Muscle of arm (tissue), 14 donors: ENCODE results near the gene C1QTNF7. TPM values are rescaled to one million over a fixed set of nuclear protein-coding genes. Genes with fewer than 3 reads are reported as not detected.

Experiments
- DNase-seq: peaks from one replicate; pipeline ENCODE4 v3.0.0-alpha.2; 2013
- long read RNA-seq, 11 donors: transcript quantifications; one replicate each; lab custom pipeline, GENCODE V29; 2026
- polyA plus RNA-seq, 12 donors: library from polyadenylated mRNA; unstranded; fragments of 120-200 nt; gene quantifications; one replicate each; pipeline ENCODE4 v1.2.1, GENCODE V29; 2013; ENCODE audit not compliant: insufficient read length in 12 of 12

Gene C1QTNF7, protein sequence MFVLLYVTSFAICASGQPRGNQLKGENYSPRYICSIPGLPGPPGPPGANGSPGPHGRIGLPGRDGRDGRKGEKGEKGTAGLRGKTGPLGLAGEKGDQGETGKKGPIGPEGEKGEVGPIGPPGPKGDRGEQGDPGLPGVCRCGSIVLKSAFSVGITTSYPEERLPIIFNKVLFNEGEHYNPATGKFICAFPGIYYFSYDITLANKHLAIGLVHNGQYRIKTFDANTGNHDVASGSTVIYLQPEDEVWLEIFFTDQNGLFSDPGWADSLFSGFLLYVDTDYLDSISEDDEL
- polyA plus RNA-seq, result 10 to 100 TPM in 1 of 12 donors, 1 to 10 TPM in 10, not detected in 1; 1.9 to 13.6 (median 2.8) TPM
- long read RNA-seq, donor 1, full-length matches to known transcripts, result 7 of 7 reads
- long read RNA-seq, donor 1, partial matches to known transcripts, result 0 of 7 reads
- long read RNA-seq, donor 1, other reads (novel, unspliced or antisense), result 0 of 7 reads
- long read RNA-seq, donor 2, result 0 reads
- long read RNA-seq, donor 3, result 0 reads
- long read RNA-seq, donor 4, result 0 reads
- long read RNA-seq, donor 5, full-length matches to known transcripts, result 3 of 3 reads
- long read RNA-seq, donor 5, partial matches to known transcripts, result 0 of 3 reads
- long read RNA-seq, donor 5, other reads (novel, unspliced or antisense), result 0 of 3 reads
- long read RNA-seq, donor 6, partial matches to known transcripts, result 0 of 1 reads
- long read RNA-seq, donor 6, other reads (novel, unspliced or antisense), result 0 of 1 reads
- long read RNA-seq, donor 7, full-length matches to known transcripts, result 1 of 1 reads
- long read RNA-seq, donor 7, partial matches to known transcripts, result 0 of 1 reads
- long read RNA-seq, donor 7, other reads (novel, unspliced or antisense), result 0 of 1 reads
- long read RNA-seq, donor 8, result 0 reads
- long read RNA-seq, donor 9, result 0 reads
- long read RNA-seq, donor 10, full-length matches to known transcripts, result 2 of 2 reads
- long read RNA-seq, donor 10, partial matches to known transcripts, result 0 of 2 reads
- long read RNA-seq, donor 10, other reads (novel, unspliced or antisense), result 0 of 2 reads
- long read RNA-seq, donor 11, partial matches to known transcripts, result 0 of 1 reads
- long read RNA-seq, donor 11, other reads (novel, unspliced or antisense), result 0 of 1 reads

DNA sequence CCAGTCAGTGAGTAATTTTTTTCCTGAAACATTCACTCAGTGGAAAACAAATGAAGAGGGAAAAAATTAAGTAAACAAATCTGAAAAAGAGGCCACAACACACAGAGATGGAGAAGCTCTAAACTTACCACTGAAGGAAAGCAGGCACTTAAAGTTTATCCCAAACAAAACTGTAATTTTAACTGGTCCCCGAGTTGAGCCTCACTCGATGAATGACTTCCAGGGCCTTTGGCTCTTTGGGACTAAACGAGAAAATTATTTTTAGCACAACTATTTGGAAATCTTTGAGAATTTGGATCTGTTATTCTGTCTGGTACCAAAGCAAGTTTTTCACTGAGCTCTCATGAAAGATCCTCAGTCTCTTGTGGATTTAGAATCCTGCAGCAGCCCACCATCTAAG is at the start of gene C1QTNF7:
Gene C1QTNF7, plus strand, starts transcription at position 333 of the 400 bp plus-strand sequence. CDS start 7,711 bp downstream, outside the sequence.
- peak; percentile 52 for DNase-seq

DNA sequence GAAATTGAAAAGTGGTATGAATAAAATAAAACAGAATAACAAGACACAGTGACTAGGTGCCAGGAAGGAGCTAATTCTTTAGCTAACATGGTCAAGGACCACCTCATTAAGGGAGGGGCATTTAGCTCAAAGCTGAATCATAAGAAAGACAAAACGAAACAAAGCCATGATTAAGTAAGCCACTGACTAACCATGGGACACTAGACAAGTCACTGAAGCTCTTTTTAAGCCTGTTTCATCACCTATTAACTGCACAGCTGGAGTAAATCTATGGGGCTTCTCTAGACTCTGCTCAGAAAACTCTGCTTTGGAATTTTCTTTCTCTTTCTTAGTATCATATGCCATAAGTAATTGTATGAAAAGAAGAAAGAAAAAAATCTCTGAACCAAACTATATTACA is 49.8 kb upstream of the C1QTNF7 start:
- DNase-seq, result no peak

DNA sequence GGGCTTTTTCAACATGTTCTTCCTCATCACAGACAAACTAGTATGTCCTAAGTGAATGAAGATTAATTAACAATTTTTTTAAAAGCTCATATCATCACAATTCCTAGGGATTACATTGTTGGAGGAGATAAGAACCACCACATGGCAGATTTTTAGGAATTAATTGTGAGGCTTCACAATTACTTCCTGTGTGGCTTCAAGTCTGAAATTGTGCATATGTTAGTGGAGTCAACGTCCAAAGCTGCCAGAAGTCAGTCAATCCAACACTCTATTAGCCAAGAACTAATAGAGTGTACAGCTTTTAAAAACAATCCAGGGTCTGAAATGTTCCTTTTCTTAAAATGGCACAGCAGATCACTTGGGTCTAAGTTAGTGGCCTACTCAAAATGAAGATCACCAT is 49.3 kb upstream of the C1QTNF7 start:
- DNase-seq, result no peak

DNA sequence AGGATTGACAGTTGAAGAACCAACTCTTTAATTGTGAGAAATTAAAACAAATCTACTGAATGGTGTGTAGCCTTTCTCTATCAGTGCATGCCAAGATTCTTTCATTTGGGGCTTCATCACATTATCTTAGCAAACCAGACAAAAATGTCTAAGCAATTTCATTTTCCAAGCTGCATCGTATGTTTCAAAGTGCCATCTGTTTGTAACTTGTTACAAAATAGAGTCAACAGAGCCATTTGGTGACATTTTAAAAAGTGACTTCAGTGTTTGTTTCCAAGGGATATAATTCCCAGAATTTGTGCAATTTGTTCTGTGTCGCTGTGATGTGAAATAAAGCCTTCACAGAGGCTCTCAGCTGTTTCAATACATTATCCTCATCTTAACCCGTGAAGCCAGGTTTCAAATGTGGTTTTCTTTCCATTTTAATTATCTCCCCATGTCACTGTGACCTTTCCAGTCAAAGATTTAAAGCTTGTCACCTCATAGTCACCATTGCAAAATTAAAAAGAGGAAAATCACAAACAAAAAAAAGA is 46.0 kb upstream of the C1QTNF7 start:
- DNase-seq, result no peak

DNA sequence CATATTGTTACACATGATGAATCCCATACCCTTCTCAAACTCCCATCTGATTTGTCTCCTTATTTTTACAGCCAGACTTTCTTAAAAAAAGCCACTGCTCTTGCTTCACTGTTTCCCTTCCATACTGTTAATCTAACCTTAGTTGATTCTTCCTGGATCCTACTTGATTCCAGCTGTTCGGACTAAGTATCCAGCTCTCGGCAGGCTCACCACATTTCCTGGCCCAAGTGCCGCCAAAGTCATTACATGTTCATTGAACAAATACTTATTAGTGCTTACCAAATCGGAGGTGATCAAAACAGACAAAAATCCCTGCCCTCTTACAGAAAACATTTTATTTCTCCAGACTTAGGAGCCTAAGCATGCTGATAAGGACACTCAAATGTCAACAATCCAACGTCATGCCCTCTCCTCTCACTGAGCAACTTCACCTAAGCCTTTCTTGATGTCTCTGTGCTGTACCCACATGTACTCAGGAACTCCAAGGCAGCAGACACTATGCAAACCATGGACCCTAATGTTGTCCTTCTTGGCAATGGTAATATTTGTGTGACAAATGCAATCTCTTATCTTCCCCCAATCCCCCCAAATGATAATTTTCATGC is 45.1 kb upstream of the C1QTNF7 start:
- no peak for DNase-seq

DNA sequence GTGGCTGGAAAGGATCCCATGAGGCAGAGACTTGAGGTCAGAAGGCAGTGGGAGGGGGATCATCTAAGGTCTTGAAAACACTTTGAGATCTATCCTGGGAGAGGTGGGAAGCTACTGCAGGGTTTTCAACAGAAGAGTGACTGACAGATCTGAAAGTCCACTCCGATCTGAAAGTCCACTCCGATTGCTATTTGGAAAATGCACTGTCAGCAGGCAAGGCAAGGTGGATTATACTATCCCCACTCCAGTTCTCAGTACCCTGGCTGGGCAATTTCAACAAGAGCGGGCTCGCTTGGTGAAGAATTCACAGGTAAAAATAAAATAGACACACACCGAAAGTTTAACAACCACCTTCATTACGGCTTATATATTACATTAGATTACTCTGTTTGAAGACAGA is 42.3 kb upstream of the C1QTNF7 start:
- no peak for DNase-seq

DNA sequence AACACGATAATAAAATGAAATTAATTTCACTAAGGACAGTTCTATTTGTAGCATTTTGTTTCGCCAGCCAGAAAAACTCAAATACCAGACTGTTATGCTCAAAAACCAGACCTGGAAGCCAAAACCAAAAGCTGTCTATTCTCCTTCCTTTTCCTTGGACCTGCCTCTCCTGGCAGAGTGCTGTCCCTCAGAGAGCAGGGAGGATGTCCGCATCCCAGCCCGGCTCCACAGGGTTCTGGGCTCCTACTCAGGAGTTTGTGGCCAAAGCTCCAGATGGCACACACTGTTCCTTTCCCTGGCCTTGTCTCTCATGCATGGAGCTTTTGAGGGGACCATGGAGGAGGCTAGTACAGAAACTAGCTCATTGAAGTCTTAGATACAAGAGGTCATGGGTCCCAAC is 41.9 kb upstream of the C1QTNF7 start:
- no peak for DNase-seq

DNA sequence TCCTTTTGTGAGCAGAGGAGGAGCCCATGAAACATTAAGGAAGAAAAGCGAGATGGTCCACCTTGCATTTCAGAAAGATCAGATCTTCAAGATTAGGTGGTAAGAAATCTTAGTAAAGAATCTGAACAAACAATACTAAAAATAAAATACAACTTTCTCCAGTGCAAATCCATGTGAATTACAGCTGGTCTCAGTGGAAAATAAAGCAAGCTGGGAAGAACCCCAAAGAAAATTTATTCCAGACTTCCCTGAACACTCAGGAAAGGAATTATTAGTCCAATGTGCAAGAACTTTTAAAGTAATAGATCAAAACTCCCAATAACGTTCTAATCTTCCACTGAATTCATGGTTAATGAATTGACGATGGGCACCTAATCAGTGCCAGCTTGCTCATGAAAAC is 37.3 kb upstream of the C1QTNF7 start:
- no peak for DNase-seq

DNA sequence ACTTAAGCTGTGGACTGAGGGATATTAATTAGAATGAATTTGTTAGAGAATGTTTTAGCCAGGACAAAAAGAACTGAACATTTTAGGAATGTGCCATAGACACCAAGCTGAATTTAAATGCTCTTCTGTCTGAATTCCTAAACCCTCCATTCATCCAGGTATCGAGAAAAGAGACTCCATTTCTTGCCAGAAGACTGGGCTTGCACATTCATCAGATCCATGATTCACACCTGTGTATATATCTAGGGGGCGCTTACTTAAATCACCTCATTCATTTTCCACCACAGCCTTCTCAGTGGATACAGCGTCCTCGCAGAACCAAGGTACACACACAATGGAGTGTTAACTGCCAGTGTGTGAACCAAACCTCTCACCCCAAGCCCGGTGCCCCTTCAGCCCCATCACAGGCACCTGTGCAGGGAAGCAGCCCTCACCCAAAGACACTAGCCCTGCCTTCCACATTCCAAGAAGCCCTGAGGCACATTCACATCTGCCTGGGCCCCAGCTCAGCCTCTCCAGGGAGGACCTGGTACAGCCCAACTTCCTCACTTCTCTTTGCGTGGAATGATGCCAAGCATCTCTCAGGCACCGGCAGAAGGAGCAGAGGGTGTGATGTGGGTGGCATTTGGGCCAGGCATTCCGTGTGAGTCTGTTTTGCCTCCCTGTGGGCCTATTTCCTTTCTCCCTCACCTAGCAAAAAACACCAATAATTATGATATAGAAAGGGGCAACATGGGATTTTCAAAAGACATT is 35.6 kb upstream of the C1QTNF7 start:
- DNase-seq, result no peak

DNA sequence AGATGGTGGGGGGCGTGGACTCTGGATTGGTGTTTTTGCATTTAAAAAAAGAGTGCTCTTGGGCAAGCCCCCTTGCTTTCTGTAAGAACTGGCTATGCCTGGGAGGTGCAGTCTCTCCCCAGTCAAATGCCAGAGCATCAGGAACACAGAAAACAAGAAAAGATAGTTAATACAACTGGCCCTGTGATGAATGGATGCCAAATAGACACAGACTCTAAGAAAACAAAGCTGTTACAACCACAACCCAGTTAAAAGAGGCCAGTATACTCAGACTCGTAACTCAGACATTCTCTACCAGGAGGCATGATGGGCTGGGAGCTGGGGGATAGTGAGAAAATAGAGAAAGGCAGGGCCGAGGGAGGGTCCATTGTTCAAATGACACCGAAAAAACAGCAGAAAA is 32.5 kb upstream of the C1QTNF7 start:
- DNase-seq, result no peak

DNA sequence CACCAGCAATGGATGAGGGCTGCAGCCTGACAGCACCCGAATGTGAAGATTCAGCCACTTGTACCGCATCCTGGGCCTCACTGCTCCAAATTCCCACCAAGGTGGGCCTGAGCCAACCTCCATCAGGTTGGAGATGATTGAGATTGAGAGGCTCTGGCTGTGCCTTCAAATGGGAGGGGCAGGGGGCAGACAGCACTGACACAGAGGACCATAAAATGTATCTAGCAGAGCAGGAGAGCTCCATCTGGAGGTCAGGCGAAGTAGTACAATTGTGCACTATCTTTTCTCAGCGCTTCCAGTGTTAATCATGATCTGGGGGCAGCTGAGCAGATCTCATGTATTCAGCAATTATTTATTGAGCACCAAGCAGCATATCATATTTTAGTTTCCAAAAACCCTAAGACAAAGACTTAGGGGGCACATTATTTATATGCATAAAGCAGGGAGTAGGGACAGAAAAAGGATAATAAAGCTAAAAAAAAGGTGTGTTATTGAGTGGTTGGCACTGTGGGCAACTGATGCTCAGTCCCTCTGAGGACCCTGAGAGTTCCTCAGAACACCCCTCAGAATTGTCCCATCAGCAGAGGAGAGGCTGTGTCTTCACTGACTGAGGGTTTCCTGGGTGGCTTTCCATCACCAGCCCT is 31.6 kb upstream of the C1QTNF7 start:
- no peak for DNase-seq

DNA sequence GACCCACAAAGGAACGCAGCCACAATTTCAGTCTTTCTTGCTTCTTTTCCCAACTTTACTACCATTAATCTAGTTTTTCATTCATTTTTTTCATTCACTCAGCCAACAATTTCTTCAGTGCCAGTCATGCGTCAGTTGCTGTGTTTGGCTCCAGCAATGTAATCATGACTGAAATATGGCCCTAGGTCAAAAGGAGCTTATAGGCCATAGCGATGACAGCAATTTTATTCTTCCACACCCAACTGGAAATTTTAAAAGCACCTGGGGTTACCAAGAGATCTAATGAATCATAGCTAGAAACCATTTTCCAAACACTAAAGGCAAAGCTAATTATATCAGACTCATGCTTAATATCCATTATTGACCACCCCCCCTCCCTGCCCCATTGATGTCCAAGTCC is 29.8 kb upstream of the C1QTNF7 start:
- no peak for DNase-seq

DNA sequence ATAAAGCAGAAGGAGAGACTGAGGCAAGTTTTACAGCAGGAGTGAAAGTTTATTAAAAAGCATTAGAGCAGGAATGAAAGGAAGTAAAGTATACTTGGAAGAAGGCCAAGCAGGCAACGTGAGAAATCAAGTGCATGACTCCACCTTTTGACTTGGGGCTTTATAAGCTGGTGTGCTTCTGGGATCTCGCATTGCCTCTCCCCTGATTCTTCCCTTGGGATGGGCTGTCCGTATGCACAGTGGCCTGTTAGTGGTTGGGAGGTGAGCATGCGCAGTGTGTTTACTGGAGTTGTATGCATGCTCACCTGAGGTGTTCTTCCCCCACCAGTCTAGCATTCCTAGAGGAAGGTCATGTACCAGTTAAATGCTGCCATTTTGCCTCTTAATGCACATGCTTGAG is 29.1 kb upstream of the C1QTNF7 start:
- DNase-seq, result no peak

DNA sequence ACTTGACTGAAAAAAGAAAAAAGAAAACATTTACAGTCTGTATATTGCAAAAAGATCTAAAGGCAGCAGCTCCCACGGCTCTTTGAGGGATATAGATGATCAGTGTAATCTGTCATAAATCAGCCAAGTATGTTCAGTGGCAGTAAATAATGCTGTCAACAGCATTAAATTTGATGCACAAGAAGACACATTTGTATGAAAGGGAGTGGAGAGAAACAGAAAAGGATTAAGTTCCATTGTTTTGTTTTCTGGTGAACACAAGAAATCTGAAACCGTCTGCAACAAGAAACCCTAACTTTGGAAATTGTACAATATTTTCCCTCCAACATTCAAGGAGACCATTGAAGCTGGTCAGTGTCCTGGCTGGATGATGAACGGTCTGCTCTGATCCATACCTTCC is 27.6 kb upstream of the C1QTNF7 start:
- no peak for DNase-seq

DNA sequence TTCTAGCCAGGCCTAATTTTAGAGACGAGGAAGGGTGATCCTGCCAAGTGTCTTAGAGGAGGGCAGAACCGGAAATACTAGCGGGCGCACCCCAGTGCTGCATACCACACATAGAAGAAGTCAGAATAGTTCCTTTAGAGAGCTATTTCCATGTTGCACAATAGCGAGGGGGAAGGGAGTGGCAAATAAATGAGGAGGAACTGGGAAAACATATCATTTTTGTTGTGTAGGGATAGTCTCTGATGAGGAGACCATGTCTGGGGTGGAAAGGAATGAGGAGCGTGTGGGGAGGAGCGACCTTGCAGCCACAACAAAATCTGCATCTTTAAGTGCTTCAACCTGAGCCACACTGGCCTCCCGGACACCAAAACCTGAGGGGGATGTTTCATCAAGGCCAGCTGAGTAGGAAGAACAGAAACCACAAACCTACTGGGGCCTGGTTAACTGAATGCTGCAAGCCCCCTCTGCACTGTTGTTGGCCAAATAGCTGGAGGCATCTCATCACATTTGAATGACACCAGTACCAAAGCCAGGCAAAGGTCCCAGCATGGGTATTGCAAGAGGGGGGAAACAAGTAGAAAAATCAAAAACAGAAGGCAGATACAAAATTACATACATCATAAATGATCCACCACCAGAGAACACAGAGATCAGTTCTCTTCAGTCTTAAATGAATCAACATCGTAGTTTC is 26.7 kb upstream of the C1QTNF7 start:
- DNase-seq, result no peak

DNA sequence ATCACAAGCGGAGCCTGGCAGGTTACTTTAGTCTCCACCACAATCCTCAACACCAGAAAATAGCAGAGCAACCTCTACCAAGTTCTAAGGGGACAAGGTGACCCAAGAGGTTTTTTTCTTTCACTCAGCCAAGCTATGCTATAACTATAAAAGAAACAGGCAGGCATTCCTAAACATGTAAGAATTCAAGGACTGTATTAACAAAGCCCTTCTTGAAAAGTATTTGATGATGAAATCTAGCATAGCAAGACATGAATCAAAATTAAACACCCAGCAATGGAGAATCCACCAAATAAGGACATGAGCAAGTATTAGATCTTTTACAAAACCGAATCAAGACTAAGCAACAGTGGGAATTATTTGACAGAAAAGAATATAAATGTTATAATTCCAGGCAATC is 25.7 kb upstream of the C1QTNF7 start:
- no peak for DNase-seq

DNA sequence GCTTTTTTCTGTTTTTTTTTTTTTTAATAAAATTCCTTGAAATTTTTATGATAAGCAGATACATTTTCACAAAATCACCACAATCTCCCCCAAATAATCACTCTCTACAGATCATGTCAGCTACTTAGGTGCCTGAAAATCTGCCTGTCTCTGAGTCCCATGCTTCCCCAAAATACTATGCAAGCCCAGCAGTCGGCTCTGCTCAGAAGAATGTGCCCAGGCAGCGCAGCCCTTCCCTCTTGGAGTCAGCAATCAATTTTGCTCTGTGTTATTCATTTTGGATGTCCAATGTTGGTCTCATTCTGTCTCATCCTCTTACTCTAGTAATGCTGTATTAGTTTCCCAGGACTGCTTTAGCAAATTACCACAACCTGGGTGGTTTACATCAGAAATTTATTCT is 24.9 kb upstream of the C1QTNF7 start:
- no peak for DNase-seq

DNA sequence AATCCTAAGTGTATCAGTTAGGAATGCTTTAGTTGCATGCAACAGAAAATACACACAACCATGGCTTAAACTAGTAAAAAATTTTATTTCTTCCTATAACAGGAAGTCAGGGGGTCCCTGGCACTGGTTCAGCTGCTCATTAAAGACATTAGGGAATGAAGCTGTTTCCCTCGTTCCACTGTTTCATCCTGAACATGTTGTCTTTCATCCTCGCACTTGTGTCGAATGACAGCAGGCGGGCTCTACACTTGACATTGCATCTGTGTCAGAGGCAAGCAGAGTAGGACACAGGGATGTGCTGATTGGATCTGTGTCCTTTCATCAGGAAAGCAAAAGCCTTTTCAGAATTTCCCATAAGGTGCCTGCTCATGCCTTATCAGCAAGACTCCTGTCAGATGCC is 22.8 kb upstream of the C1QTNF7 start:
- DNase-seq, result no peak

DNA sequence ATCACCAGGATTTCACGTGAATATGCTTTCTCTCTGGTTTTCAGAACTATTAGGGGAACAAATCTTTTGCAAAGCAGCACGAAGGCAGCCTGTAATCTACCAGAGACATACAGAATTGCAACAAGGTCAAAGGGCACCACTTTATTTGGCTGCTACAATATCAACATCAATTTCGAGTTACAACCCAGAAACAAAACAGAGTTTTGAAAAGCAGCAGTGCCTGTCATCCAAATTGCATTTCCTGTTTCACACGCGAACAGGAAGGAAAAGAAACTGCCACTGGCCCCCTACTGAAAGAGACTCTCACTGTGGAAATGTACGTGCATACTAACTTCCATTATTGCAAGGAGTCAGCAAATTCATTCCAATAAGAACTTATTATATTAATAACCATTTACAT is 17.1 kb upstream of the C1QTNF7 start:
- no peak for DNase-seq

DNA sequence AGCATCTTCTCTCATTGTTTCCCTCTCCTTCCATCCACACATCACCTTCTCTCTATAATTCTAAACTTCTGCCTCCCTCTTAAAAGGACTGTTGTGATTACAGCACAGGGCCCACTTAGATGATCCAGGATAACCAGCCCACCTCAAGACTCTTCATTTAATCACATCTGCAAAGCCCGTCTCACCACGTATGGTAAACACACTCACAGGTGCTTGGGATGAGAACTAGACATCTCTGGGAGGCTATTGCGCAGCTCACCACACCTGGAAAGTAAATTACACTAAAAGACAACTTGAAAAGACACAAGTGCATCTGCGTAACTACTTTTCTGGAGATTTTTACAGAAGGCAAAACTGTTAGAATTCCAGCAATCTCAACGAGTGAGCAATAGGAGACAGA is 15.4 kb upstream of the C1QTNF7 start:
- DNase-seq, result no peak
